Medulla oblongata (tissue), 1 donor: ENCODE measurements around the gene TXNRD1.
"Not testable (repeated sequence)": the region's sequence is repeated elsewhere in the genome, so short reads cannot be mapped to it uniquely, and the experiment has no call there.

ENCODE experiments used
- DNase-seq: peaks from one replicate; pipeline ENCODE4 v3.0.0-alpha.2; 2015; ENCODE audit errors: extremely low spot score

The TXNRD1 gene

GRCh38 chr12:104280717-104281458 is 65.3 kb downstream of the TXNRD1 start:
- DNase-seq = no peak

GRCh38 chr12:104281636-104282035 is 66.1 kb downstream of the TXNRD1 start:
- no peak for DNase-seq

- DNase-seq = no peak
Observed at GRCh38 chr12:104282109-104282508, 66.5 kb downstream of the TXNRD1 start.

GRCh38 chr12:104285740-104286515 is 70.3 kb downstream of the TXNRD1 start:
- DNase-seq = no peak

- DNase-seq = peak; percentile 96
Observed at GRCh38 chr12:104286516-104287482, 71.2 kb downstream of the TXNRD1 start.

- peak; percentile 90 for DNase-seq
Observed at GRCh38 chr12:104288635-104289274, 73.2 kb downstream of the TXNRD1 start.

GRCh38 chr12:104290320-104290719 is 74.7 kb downstream of the TXNRD1 start:
- no peak for DNase-seq

- DNase-seq = no peak
Observed at GRCh38 chr12:104290855-104291254, 75.3 kb downstream of the TXNRD1 start.

GRCh38 chr12:104291867-104292524 is 76.4 kb downstream of the TXNRD1 start:
- no peak for DNase-seq

GRCh38 chr12:104292872-104293794 is 77.6 kb downstream of the TXNRD1 start:
- no peak for DNase-seq

GRCh38 chr12:104294158-104294859 is 78.7 kb downstream of the TXNRD1 start:
- DNase-seq = not testable (repeated sequence)

GRCh38 chr12:104294927-104295668 is 79.5 kb downstream of the TXNRD1 start:
- no peak for DNase-seq

- DNase-seq = no peak
Observed at GRCh38 chr12:104295954-104296353, 80.4 kb downstream of the TXNRD1 start.

- no peak for DNase-seq
Observed at GRCh38 chr12:104296718-104297117, 81.1 kb downstream of the TXNRD1 start.

- DNase-seq = no peak
Observed at GRCh38 chr12:104297477-104298113, 82.0 kb downstream of the TXNRD1 start.

- no peak for DNase-seq
Observed at GRCh38 chr12:104299842-104300481, 84.4 kb downstream of the TXNRD1 start.

- DNase-seq = peak; percentile 84
Observed at GRCh38 chr12:104303538-104304151, 88.1 kb downstream of the TXNRD1 start, which contains the start of gene EID3. EID3 (plus strand) TSS chr12:104303739; CDS start chr12:104303935, 196 bp downstream.
